GM06990 (cell line): ENCODE results near the gene NETO2.
"Not testable (repeated sequence)": the region's sequence is repeated elsewhere in the genome, so short reads cannot be mapped to it uniquely, and the experiment has no call there.

Experiments
- DNase-seq: peaks from one replicate; pipeline ENCODE4 v3.0.0-alpha.2; 2011; ENCODE audit not compliant: insufficient read length; ENCODE audit errors: extremely low read depth
- H3K27me3 ChIP-seq: replicated peaks from 2 replicates; pipeline ENCODE4 v1.6.0; 2011; ENCODE audit warnings: low read length; ENCODE audit not compliant: control insufficient read depth, insufficient read depth
- H3K36me3 ChIP-seq: 2 replicates; pipeline ENCODE4 v1.5.1; 2011; ENCODE audit warnings: low read length; ENCODE audit not compliant: control insufficient read depth, insufficient read depth
- H3K4me3 ChIP-seq: replicated peaks from 2 replicates; pipeline ENCODE4 v1.5.1; 2011; ENCODE audit warnings: low read depth, mild to moderate bottlenecking, control low read depth, low read length
- CTCF ChIP-seq: IDR thresholded peaks from 2 replicates; pipeline ENCODE4 v1.5.1; 2011; ENCODE audit warnings: low read length, control low read depth, mild to moderate bottlenecking, inconsistent platforms; ENCODE audit not compliant: insufficient read depth, poor library complexity, severe bottlenecking

The NETO2 gene

GRCh38 chr16:47056688-47057629, 86.8 kb downstream of the NETO2 start:
- Histone ChIP-seq H3K36me3 (no peaks in the 10 kb centered on the region), H3K4me3 (no peak overlapping the region), H3K27me3 (no peaks in the 10 kb centered on the region)
- DNase-seq, result no peak
- TF ChIP-seq CTCF, result no peak

GRCh38 chr16:47056061-47056460, 87.7 kb downstream of the NETO2 start:
- not testable (repeated sequence) for H3K27me3 ChIP-seq, H3K36me3 ChIP-seq, DNase-seq, H3K4me3 ChIP-seq

DNA sequence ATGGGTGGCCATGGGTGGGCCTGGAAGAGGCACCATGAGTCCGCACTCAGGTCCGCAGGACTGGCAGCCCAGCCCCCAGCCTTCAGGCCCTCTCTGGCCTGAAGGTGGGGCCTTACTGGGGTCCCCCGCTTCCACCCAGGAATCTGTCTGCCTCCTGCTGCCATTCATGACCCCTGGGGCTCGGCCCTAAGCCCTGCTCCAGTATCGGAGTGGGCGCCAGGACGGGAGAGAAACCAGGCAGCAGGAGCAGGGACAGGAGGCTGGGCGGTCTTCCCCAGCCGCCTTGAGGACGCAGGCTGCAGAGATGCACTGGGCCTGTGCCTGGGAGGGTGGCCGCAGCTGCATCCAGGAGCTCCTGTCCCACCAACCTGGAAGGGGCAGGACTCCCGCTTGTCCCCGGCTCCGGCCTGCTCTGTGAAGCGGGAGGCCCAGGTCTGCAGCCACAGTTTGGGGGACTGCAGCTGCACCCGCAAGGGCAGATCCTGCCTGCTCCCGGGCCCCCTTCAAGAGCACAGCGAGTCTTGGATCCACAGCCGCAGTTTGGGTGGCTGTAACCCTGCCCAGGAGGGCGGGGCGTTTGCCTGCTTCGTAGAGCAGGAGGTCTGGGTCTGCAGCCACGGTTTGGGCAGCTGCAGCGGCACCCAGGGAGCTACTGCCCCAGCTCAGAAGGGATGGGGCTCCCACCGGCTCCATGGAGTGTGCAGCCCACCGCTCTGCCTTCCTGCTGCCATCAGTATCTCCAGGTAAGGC, 88.4 kb downstream of the NETO2 start:
- no peak for TF ChIP-seq CTCF
- no peak for DNase-seq
- Histone ChIP-seq H3K36me3 (no peaks in the 10 kb centered on the region), H3K27me3 (no peaks in the 10 kb centered on the region), H3K4me3 (no peak overlapping the region)

- Histone ChIP-seq H3K27me3 (no peaks in the 10 kb centered on the region), H3K36me3 (no peaks in the 10 kb centered on the region), H3K4me3 (no peak overlapping the region)
- DNase-seq, result no peak
- TF ChIP-seq CTCF, result no peak
Observed at GRCh38 chr16:47054306-47054705, 89.4 kb downstream of the NETO2 start.

DNA sequence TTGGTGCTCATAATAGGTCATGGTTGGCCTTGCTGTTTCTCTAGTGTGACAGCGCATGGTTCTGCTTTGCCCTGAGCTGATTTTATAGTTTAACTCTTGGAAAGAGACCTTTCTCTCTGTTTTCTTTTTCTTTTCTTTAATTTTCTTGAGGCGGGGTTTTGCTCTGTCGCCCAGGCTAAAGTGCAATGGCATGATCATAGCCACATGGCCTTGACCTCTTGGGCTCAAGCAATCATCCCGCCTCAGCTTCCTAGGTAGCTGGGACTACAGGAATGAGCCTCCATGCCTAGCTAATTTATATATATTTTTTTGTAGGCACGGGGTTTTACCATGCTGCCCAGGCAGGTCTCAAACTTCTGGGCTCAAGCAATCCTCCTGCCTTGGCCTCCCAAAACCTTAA, 89.8 kb downstream of the NETO2 start:
- no peaks in the 10 kb centered on the region for H3K36me3 ChIP-seq
- no peak for TF ChIP-seq CTCF
- no peak overlapping the region for H3K4me3 ChIP-seq
- DNase-seq, result no peak
- H3K27me3 ChIP-seq, result no peaks in the 10 kb centered on the region
